Measurements from ENCODE around the gene KRT33B.

DNA sequence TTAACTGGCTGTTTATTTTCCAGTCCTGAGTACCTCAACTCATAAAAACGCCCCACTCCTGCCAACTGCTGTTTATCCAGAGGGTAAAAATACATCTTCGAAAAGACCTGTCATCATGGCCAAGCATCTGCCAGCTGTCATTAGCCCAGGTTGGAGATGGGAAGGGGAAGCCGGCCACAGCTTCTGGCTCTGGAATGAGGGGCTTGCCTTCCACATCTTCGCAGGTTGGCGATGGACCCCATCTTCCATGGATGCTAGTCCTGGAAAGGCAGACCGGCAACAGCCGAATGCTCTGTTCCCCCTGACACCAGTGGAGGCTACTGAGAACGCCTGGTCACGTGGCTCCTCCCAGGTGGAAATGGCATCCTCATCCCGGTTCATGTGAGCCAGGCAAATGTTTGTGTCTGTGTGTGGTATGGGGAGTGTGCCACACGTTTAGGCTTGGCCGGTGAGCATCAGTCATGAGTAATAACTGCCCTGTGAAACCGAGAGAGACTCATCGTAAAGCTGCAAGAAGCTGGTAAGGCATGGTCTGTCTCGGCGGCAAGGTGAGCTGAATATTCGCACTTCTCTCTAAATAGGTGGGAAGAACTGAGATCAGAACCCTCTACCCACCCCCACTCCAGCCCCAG lies 53.7 kb downstream of the KRT33B start:
- TF ChIP-seq, protein P1, sequence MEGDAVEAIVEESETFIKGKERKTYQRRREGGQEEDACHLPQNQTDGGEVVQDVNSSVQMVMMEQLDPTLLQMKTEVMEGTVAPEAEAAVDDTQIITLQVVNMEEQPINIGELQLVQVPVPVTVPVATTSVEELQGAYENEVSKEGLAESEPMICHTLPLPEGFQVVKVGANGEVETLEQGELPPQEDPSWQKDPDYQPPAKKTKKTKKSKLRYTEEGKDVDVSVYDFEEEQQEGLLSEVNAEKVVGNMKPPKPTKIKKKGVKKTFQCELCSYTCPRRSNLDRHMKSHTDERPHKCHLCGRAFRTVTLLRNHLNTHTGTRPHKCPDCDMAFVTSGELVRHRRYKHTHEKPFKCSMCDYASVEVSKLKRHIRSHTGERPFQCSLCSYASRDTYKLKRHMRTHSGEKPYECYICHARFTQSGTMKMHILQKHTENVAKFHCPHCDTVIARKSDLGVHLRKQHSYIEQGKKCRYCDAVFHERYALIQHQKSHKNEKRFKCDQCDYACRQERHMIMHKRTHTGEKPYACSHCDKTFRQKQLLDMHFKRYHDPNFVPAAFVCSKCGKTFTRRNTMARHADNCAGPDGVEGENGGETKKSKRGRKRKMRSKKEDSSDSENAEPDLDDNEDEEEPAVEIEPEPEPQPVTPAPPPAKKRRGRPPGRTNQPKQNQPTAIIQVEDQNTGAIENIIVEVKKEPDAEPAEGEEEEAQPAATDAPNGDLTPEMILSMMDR (IDR thresholded peaks at IDR 0.05), result no peak
- TF ChIP-seq POLR2A (IDR thresholded peaks at IDR 0.05), result no peak

Measured in testis (tissue), 2 donors.